ENCODE data around the gene PCDHGC5.

GRCh38 chr5:141440341-141440740 lies 48.5 kb upstream of the PCDHGC5 start:
- TF ChIP-seq CTCF (IDR thresholded peaks at IDR 0.05; ENCODE audit: insufficient read depth, low read depth, low read length): no peak
- TF ChIP-seq EZH2 (IDR thresholded peaks at IDR 0.05; ENCODE audit: insufficient read depth, low read length): no peak
